ENCODE results near the gene GALK1. TPM values are rescaled to one million over a fixed set of nuclear protein-coding genes. Genes with fewer than 3 reads are reported as not detected.

The GALK1 gene
- total and polyA plus RNA-seq, 2 of the 13 experiments (the other 11 are each of a cell fraction or from before 2014, with no cell fraction given): 59.9 to 93.6 TPM

DNA sequence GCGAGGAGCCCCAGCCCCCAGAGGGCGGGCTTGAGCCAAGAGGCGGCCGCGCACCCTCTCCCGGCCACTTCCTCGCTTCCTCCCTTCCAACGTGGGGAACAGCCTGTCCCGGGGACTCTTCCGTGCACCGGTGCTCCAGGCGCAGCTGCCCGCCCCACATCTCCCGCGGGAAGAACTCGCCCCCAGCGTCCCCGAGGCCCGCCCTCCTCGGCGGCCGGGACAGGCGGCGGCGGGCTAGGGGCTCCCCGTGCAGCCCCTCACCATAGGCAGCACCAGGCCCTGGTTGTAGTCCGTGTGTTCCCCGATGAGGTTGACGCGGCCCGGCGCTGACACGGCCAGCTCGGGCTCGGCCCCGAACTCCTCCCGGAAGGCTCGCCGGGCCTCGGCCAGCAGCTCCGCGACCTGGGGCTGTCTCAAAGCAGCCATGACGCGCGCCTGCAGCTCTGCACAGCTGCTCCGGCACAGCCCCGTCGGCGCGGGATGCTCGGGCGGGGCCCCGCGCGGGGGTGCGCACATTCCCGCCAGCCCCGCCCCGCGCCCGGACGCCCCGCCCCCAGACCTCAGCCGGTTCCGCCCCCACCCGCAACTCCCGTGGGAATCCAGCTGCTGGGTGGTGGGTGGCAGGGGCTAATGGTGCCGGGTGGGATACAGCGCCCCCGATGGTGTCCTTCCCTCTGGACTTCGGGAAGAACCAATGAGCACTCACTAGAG lies at the start of gene GALK1 (continued):
- TF ChIP-seq, protein P1, sequence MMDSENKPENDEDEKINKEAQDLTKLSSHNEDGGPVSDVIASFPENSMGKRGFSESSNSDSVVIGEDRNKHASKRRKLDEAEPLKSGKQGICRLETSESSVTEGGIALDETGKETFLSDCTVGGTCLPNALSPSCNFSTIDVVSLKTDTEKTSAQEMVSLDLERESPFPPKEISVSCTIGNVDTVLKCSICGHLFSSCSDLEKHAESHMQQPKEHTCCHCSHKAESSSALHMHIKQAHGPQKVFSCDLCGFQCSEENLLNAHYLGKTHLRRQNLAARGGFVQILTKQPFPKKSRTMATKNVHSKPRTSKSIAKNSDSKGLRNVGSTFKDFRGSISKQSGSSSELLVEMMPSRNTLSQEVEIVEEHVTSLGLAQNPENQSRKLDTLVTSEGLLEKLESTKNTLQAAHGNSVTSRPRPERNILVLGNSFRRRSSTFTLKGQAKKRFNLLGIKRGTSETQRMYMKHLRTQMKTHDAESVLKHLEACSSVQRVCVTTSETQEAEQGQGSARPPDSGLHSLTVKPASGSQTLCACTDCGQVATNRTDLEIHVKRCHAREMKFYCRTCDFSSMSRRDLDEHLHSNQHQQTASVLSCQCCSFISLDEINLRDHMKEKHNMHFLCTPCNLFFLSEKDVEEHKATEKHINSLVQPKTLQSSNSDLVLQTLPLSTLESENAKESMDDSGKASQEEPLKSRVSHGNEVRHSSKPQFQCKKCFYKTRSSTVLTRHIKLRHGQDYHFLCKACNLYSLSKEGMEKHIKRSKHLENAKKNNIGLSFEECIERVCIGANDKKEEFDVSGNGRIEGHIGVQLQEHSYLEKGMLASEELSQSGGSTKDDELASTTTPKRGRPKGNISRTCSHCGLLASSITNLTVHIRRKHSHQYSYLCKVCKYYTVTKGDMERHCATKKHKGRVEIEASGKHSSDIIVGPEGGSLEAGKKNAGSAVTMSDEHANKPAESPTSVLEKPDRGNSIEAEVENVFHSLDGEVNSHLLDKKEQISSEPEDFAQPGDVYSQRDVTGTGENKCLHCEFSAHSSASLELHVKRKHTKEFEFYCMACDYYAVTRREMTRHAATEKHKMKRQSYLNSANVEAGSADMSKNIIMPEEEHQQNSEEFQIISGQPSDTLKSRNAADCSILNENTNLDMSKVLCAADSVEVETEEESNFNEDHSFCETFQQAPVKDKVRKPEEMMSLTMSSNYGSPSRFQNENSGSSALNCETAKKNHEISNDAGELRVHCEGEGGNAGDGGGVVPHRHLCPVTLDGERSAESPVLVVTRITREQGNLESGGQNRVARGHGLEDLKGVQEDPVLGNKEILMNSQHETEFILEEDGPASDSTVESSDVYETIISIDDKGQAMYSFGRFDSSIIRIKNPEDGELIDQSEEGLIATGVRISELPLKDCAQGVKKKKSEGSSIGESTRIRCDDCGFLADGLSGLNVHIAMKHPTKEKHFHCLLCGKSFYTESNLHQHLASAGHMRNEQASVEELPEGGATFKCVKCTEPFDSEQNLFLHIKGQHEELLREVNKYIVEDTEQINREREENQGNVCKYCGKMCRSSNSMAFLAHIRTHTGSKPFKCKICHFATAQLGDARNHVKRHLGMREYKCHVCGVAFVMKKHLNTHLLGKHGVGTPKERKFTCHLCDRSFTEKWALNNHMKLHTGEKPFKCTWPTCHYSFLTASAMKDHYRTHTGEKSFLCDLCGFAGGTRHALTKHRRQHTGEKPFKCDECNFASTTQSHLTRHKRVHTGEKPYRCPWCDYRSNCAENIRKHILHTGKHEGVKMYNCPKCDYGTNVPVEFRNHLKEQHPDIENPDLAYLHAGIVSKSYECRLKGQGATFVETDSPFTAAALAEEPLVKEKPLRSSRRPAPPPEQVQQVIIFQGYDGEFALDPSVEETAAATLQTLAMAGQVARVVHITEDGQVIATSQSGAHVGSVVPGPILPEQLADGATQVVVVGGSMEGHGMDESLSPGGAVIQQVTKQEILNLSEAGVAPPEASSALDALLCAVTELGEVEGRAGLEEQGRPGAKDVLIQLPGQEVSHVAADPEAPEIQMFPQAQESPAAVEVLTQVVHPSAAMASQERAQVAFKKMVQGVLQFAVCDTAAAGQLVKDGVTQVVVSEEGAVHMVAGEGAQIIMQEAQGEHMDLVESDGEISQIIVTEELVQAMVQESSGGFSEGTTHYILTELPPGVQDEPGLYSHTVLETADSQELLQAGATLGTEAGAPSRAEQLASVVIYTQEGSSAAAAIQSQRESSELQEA (CRISPR knock-in tag; IDR thresholded peaks at IDR 0.05; ENCODE audit: not compliant biosample characterization): peak; percentile 56
- TF ChIP-seq HNRNPLL (IDR thresholded peaks at IDR 0.05; ENCODE audit: low read depth, low read length, poor library complexity, severe bottlenecking) (peak; percentile 38), ZNF850 (CRISPR knock-in tag; conservative IDR thresholded peaks at IDR 0.05) (0 out of 2 replicates have a peak, but pooled peaks have one; percentile 67), ZNF674 (CRISPR knock-in tag; IDR thresholded peaks at IDR 0.05; ENCODE audit: low read depth) (no peak), ZSCAN31 (CRISPR knock-in tag; IDR thresholded peaks at IDR 0.05; ENCODE audit: low read depth) (peak; percentile 44), ZNF160 (CRISPR knock-in tag; IDR thresholded peaks at IDR 0.05) (0 out of 2 replicates have a peak, but pooled peaks have one; percentile 8), ZFP90 (CRISPR knock-in tag; IDR thresholded peaks at IDR 0.05; ENCODE audit: borderline replicate concordance) (peak; percentile 80; the same call in 1 of the 2 replicates)
- TF ChIP-seq, protein P2, sequence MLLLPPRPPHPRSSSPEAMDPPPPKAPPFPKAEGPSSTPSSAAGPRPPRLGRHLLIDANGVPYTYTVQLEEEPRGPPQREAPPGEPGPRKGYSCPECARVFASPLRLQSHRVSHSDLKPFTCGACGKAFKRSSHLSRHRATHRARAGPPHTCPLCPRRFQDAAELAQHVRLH (CRISPR knock-in tag; IDR thresholded peaks at IDR 0.05; ENCODE audit: borderline replicate concordance, low read depth): 0 out of 2 replicates have a peak, but pooled peaks have one; percentile 34
- TF ChIP-seq, protein P3, sequence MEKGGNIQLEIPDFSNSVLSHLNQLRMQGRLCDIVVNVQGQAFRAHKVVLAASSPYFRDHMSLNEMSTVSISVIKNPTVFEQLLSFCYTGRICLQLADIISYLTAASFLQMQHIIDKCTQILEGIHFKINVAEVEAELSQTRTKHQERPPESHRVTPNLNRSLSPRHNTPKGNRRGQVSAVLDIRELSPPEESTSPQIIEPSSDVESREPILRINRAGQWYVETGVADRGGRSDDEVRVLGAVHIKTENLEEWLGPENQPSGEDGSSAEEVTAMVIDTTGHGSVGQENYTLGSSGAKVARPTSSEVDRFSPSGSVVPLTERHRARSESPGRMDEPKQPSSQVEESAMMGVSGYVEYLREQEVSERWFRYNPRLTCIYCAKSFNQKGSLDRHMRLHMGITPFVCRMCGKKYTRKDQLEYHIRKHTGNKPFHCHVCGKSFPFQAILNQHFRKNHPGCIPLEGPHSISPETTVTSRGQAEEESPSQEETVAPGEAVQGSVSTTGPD (CRISPR knock-in tag; IDR thresholded peaks at IDR 0.05): no peak
- TF ChIP-seq, protein P4, sequence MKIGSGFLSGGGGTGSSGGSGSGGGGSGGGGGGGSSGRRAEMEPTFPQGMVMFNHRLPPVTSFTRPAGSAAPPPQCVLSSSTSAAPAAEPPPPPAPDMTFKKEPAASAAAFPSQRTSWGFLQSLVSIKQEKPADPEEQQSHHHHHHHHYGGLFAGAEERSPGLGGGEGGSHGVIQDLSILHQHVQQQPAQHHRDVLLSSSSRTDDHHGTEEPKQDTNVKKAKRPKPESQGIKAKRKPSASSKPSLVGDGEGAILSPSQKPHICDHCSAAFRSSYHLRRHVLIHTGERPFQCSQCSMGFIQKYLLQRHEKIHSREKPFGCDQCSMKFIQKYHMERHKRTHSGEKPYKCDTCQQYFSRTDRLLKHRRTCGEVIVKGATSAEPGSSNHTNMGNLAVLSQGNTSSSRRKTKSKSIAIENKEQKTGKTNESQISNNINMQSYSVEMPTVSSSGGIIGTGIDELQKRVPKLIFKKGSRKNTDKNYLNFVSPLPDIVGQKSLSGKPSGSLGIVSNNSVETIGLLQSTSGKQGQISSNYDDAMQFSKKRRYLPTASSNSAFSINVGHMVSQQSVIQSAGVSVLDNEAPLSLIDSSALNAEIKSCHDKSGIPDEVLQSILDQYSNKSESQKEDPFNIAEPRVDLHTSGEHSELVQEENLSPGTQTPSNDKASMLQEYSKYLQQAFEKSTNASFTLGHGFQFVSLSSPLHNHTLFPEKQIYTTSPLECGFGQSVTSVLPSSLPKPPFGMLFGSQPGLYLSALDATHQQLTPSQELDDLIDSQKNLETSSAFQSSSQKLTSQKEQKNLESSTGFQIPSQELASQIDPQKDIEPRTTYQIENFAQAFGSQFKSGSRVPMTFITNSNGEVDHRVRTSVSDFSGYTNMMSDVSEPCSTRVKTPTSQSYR (CRISPR knock-in tag; IDR thresholded peaks at IDR 0.05; ENCODE audit: borderline replicate concordance): peak; percentile 41
- TF ChIP-seq, protein P5, sequence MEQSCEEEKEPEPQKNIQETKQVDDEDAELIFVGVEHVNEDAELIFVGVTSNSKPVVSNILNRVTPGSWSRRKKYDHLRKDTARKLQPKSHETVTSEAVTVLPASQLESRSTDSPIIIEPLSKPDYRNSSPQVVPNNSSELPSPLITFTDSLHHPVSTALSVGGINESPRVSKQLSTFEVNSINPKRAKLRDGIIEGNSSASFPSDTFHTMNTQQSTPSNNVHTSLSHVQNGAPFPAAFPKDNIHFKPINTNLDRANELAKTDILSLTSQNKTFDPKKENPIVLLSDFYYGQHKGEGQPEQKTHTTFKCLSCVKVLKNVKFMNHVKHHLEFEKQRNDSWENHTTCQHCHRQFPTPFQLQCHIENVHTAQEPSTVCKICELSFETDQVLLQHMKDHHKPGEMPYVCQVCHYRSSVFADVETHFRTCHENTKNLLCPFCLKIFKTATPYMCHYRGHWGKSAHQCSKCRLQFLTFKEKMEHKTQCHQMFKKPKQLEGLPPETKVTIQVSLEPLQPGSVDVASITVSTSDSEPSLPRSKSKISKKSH (CRISPR knock-in tag; IDR thresholded peaks at IDR 0.05; ENCODE audit: borderline replicate concordance): no peak

Data from HepG2 (cell line).